Activated CD8-positive, alpha-beta T cell treated with anti-CD3 and anti-CD28 coated beads for 36 hours (primary cell): Measurements from ENCODE around the gene FERMT1. TPM values are rescaled to one million over a fixed set of nuclear protein-coding genes. Genes with fewer than 3 reads are reported as not detected.

Experiments
- ATAC-seq: fragments of 200-7000 bp; cut with Tn5 transposase; one replicate; pipeline ENCODE4 v1.10.0; 2021; ENCODE audit warnings: mild to moderate bottlenecking, moderate library complexity
- CTCF ChIA-PET: fragments of 350-600 bp; sonication (Branson Sonifier 250); formaldehyde crosslinking; loops from one replicate; lab custom pipeline; 2021; ENCODE audit warnings: antibody characterized with exemption; lab: Charles Lee
- POLR2A ChIA-PET: fragments of 350-600 bp; sonication (Branson Sonifier 250); formaldehyde crosslinking; loops from one replicate; lab custom pipeline; 2021; ENCODE audit warnings: antibody characterized with exemption; lab: Charles Lee
- DNase-seq: peaks from one replicate; pipeline ENCODE4 v3.0.0-alpha.2; 2020
- H3K27ac Mint-ChIP-seq: one replicate; pipeline ENCODE4 v1.8.0; 2021; ENCODE audit warnings: mild to moderate bottlenecking, mixed read lengths
- H3K27me3 Mint-ChIP-seq: one replicate; pipeline ENCODE4 v1.8.0; 2021; ENCODE audit warnings: mixed read lengths
- H3K36me3 Mint-ChIP-seq: one replicate; pipeline ENCODE4 v1.8.0; 2021; ENCODE audit warnings: low read depth, mixed read lengths
- H3K4me1 Mint-ChIP-seq: one replicate; pipeline ENCODE4 v1.8.0; 2021; ENCODE audit warnings: low read depth, mixed read lengths
- H3K4me3 Mint-ChIP-seq: one replicate; pipeline ENCODE4 v1.8.0; 2021; ENCODE audit warnings: mild to moderate bottlenecking, moderate library complexity, mixed read lengths
- H3K9me3 Mint-ChIP-seq: one replicate; pipeline ENCODE4 v1.8.0; 2021; ENCODE audit warnings: mixed read lengths
- intact Hi-C: fragments of 100-400 bp; cut with micrococcal nuclease; formaldehyde crosslinking; loops from one replicate; pipeline ENCODE4 v1.10.0; 2022
- total RNA-seq, 2 experiments: library from RNA; stranded (reverse); gene quantifications; one replicate each; pipeline ENCODE4 v1.2.3, GENCODE V29; 2021
- TF ChIP-seq, protein P1 (sequence below): fragments of 200-600 bp; IDR thresholded peaks from one replicate; pipeline ENCODE4 v1.8.0; 2022; ENCODE audit warnings: antibody characterized with exemption, mild to moderate bottlenecking

FERMT1 gene
- total RNA-seq, 2 experiments from 2014 or later: 0.09 to 0.52 TPM

DNA sequence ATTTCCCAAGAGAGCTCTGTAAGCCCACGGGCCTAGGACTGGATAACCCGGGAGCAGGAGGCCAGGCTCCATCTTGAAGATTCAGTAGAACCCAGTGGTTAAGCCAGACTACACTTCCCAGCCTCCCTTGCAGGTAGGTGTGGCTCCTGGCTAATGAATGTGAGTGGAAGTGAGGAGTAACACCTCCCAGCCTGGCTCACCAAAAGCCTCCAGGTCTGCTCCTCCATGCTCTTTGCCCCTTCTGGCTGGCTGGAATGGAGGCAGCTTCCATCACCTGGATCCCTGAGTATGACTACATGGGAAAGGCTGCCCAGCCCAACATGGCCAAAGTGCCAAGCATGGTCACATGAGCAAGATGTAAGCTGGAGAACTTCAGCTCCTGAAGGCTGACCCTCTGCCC is 78.7 kb downstream of the FERMT1 start:
- TF ChIP-seq, protein P1, sequence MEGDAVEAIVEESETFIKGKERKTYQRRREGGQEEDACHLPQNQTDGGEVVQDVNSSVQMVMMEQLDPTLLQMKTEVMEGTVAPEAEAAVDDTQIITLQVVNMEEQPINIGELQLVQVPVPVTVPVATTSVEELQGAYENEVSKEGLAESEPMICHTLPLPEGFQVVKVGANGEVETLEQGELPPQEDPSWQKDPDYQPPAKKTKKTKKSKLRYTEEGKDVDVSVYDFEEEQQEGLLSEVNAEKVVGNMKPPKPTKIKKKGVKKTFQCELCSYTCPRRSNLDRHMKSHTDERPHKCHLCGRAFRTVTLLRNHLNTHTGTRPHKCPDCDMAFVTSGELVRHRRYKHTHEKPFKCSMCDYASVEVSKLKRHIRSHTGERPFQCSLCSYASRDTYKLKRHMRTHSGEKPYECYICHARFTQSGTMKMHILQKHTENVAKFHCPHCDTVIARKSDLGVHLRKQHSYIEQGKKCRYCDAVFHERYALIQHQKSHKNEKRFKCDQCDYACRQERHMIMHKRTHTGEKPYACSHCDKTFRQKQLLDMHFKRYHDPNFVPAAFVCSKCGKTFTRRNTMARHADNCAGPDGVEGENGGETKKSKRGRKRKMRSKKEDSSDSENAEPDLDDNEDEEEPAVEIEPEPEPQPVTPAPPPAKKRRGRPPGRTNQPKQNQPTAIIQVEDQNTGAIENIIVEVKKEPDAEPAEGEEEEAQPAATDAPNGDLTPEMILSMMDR: no peak
- Mint-ChIP-seq H3K36me3 (peaks cover 24% of the 10 kb centered on the region), H3K4me3 (no peak overlapping the region), H3K9me3 (no peaks in the 10 kb centered on the region), H3K27me3 (no peaks in the 10 kb centered on the region), H3K4me1 (no peaks in the 10 kb centered on the region), H3K27ac (no peak overlapping the region)
- ATAC-seq (no peak), DNase-seq (no peak)
- ChIA-PET CTCF (interaction anchor here (0.7 to 1.1 kb wide), 2 partner anchors 17 to 30 kb away, joined by 3 read pairs; no protein-coding TSS in a partner anchor), POLR2A (interaction anchor here (1.2 kb wide), 1 partner anchor 32 kb away, joined by 3 read pairs; no protein-coding TSS in a partner anchor)
- intact Hi-C loops: no loop called here

DNA sequence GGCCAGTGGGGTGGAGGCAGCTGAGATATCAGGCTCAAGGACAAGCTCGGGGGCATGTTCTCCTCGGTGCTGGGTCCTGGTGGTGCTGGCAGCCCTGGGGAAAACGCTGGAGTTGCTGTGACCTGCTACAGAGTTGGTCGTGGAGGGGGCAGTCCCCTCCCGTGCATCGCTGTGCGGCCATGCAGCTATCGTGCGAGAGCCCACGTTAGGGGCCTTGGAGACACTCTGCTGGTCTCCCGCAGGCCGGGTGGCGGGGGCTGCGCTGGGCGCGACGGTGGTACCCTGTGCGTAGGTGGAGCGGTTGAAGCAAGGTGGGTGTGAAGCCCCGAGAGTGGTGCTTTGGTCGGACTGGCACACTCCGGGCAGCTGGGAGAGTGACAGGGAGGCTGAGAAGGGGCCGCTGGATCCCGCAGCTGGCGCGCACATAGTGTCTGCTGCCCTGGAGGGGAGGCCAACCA is 81.0 kb downstream of the FERMT1 start:
- no peaks in the 10 kb centered on the region for H3K9me3 Mint-ChIP-seq
- H3K36me3 Mint-ChIP-seq: peaks cover 29% of the 10 kb centered on the region
- DNase-seq (no peak), ATAC-seq (no peak)
- intact Hi-C loops: no loop called here
- TF ChIP-seq, protein P1: no peak
- no peak overlapping the region for H3K27ac Mint-ChIP-seq
- H3K4me3 Mint-ChIP-seq: no peak overlapping the region
- no peaks in the 10 kb centered on the region for H3K27me3 Mint-ChIP-seq
- ChIA-PET CTCF (no interaction called here), POLR2A (interaction anchor here (0.7 kb wide), 1 partner anchor 11 kb away, joined by 3 read pairs; no protein-coding TSS in a partner anchor)
- H3K4me1 Mint-ChIP-seq: no peaks in the 10 kb centered on the region

DNA sequence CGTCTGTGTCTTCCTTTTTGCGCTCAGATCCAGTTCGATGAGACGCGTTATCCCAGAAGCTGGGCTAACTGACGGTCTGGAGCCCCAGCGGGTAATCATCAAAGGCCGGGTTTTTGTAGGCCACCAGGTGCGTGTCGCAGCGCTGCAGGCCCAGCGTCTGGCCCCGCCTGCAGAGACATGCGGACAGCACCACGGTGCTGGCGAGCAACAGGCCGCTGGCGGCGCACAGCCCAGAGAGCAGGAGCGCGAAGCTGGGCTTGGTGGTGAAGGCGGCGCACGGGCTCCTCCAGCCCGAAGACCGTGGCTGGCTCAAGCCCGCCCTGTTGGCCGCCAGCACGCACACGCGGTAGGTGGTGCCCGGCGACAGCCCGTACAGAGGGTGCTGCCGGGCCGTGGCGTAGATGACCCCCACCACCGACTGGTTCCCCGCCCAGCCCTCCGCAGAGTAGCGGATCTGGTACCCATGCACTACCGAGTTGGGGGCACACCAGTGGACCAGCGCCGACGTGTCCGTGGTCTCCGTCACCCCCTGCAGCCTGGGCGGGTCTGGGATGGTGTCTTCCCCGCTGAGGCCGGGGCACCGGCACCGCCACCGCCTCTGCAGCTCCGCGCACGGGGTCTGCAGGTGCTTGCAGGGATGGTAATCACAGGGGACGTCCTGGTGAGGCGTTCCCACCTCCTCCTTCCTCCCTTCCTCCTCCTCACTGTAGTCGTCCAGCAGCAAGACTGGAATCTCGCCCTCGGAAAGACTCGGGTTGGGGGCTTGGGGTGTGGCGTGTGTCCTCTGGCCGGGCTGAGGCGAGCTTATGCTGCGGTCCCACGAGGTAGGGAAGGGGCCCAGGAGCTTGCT is 81.6 kb downstream of the FERMT1 start:
- no peak for ATAC-seq
- H3K27me3 Mint-ChIP-seq: no peaks in the 10 kb centered on the region
- CTCF ChIA-PET: no interaction called here
- H3K36me3 Mint-ChIP-seq: peaks cover 32% of the 10 kb centered on the region
- no peaks in the 10 kb centered on the region for H3K9me3 Mint-ChIP-seq
- POLR2A ChIA-PET: interaction anchor here (0.7 kb wide), 1 partner anchor 10 kb away, joined by 3 read pairs; no protein-coding TSS in a partner anchor
- TF ChIP-seq, protein P1: no peak
- no peak overlapping the region for H3K4me3 Mint-ChIP-seq
- intact Hi-C loops: no loop called here
- H3K27ac Mint-ChIP-seq: no peak overlapping the region
- H3K4me1 Mint-ChIP-seq: no peaks in the 10 kb centered on the region
- no peak for DNase-seq

DNA sequence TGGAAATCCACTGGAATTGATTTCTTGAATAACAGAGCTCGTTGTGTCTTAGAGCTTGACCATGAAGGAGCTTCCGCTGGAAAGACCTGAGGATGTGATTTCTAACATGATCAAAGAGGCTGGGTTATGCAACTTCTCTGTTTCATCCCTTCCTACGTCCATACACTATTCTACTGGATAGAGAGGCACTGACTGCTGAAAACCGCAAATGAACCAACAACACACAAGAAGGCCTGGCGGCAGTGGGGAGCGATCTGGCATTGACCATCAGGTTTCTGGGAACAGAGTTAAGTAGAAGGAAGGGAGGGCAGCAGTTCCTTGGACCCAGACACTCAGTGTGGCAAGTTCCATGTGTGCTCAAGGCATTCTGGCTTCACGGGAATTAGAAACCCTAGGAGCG is 82.3 kb downstream of the FERMT1 start:
- Mint-ChIP-seq H3K27ac (no peak overlapping the region), H3K36me3 (peaks cover 34% of the 10 kb centered on the region), H3K9me3 (no peaks in the 10 kb centered on the region), H3K4me1 (no peaks in the 10 kb centered on the region), H3K4me3 (no peak overlapping the region), H3K27me3 (no peaks in the 10 kb centered on the region)
- ATAC-seq (no peak), DNase-seq (no peak)
- POLR2A ChIA-PET: no interaction called here
- intact Hi-C loops: no loop called here
- TF ChIP-seq, protein P1: no peak
- CTCF ChIA-PET: no interaction called here

DNA sequence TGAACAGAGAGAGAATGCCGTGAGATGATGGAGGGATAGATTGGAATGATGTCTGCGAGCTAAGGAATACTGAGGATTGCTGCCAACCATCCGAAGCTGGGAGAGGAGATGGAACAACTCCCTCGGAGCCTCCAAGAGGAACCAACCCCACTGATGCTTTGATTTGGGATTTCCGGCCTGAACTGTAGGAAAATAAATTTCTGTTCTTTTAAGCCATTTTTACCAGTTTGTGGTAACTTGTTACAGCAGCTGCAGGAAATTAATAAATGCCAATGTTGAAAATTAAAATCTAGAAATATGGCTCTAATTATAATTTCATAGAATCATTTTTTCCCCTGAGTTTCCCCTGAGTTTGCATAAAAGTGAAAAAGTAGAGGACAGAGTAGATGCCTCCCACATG is 83.1 kb downstream of the FERMT1 start:
- POLR2A ChIA-PET: no interaction called here
- Mint-ChIP-seq H3K27me3 (no peaks in the 10 kb centered on the region), H3K9me3 (no peaks in the 10 kb centered on the region), H3K4me3 (no peak overlapping the region), H3K36me3 (peaks cover 36% of the 10 kb centered on the region), H3K27ac (no peak overlapping the region), H3K4me1 (peaks cover under 1% of the 10 kb centered on the region)
- intact Hi-C loops: no loop called here
- CTCF ChIA-PET: interaction anchor here (2.5 kb wide), 1 partner anchor 10 kb away, joined by 9 read pairs; no protein-coding TSS in a partner anchor
- ATAC-seq: no peak
- TF ChIP-seq, protein P1: no peak
- DNase-seq: no peak
